Osteocyte (in vitro differentiated cells): ENCODE data around the gene GSG1L2. TPM values are rescaled to one million over a fixed set of nuclear protein-coding genes. Genes with fewer than 3 reads are reported as not detected.
A peak's percentile ranks its signal among the peaks of the same experiment; 100 is the strongest.

Experiments
- DNase-seq: peaks from one replicate; pipeline ENCODE4 v3.0.0; 2021; ENCODE audit warnings: mixed read lengths; ENCODE audit not compliant: unreplicated experiment; ENCODE audit errors: extremely low spot score
- H3K27ac Mint-ChIP-seq: one replicate; pipeline ENCODE4 v1.8.0; 2021; ENCODE audit warnings: mild to moderate bottlenecking, mixed read lengths; ENCODE audit not compliant: unreplicated experiment
- H3K27me3 Mint-ChIP-seq: one replicate; pipeline ENCODE4 v1.8.0; 2021; ENCODE audit warnings: mixed read lengths; ENCODE audit not compliant: unreplicated experiment
- H3K36me3 Mint-ChIP-seq: one replicate; pipeline ENCODE4 v1.8.0; 2021; ENCODE audit warnings: mixed read lengths; ENCODE audit not compliant: unreplicated experiment
- H3K4me1 Mint-ChIP-seq: one replicate; pipeline ENCODE4 v1.8.0; 2021; ENCODE audit warnings: mixed read lengths; ENCODE audit not compliant: unreplicated experiment
- H3K4me3 Mint-ChIP-seq: one replicate; pipeline ENCODE4 v1.8.0; 2021; ENCODE audit warnings: mild to moderate bottlenecking, moderate library complexity, mixed read lengths; ENCODE audit not compliant: unreplicated experiment
- H3K9me3 Mint-ChIP-seq: one replicate; pipeline ENCODE4 v1.8.0; 2021; ENCODE audit warnings: mixed read lengths; ENCODE audit not compliant: unreplicated experiment
- CTCF ChIP-seq: fragments of 200-600 bp; sonication (generic); IDR thresholded peaks from 2 replicates; pipeline ENCODE4 v1.5.0; 2021; ENCODE audit warnings: antibody characterized with exemption, mild to moderate bottlenecking, moderate library complexity
- total RNA-seq: library from RNA; stranded (reverse); gene quantifications from 2 replicates; pipeline ENCODE4 v1.2.1, GENCODE V29; 2021

GSG1L2 gene
- total RNA-seq, 1 donor from 2014 or later = not detected

- no peak for DNase-seq
- H3K9me3 Mint-ChIP-seq = peaks cover 12% of the 10 kb centered on the region
- peaks cover 25% of the 10 kb centered on the region for H3K4me1 Mint-ChIP-seq
- H3K4me3 Mint-ChIP-seq = no peak overlapping the region
- peaks cover 2% of the 10 kb centered on the region for H3K27me3 Mint-ChIP-seq
- no peak overlapping the region for H3K27ac Mint-ChIP-seq
- peaks cover 4% of the 10 kb centered on the region for H3K36me3 Mint-ChIP-seq
- no peak for TF ChIP-seq CTCF
Measured at GRCh38 chr17:9805769-9806168, 16.1 kb downstream of the GSG1L2 start.

- peak; percentile 20 for TF ChIP-seq CTCF
- peaks cover 2% of the 10 kb centered on the region for H3K27me3 Mint-ChIP-seq
- H3K9me3 Mint-ChIP-seq = peaks cover 12% of the 10 kb centered on the region
- peaks cover 25% of the 10 kb centered on the region for H3K4me1 Mint-ChIP-seq
- peaks cover 4% of the 10 kb centered on the region for H3K36me3 Mint-ChIP-seq
- H3K4me3 Mint-ChIP-seq = no peak overlapping the region
- peak overlapping the region; percentile 82 for H3K27ac Mint-ChIP-seq
- no peak for DNase-seq
Measured at GRCh38 chr17:9802697-9803096, 19.2 kb downstream of the GSG1L2 start.

GRCh38 chr17:9802294-9802693 lies 19.6 kb downstream of the GSG1L2 start:
- Mint-ChIP-seq H3K27me3 (peaks cover 2% of the 10 kb centered on the region), H3K4me3 (no peak overlapping the region), H3K9me3 (peaks cover 12% of the 10 kb centered on the region), H3K4me1 (peaks cover 25% of the 10 kb centered on the region), H3K36me3 (peaks cover 4% of the 10 kb centered on the region), H3K27ac (peak overlapping the region; percentile 82)
- DNase-seq = peak; percentile 90
- TF ChIP-seq CTCF = peak; percentile 27

- DNase-seq = no peak
- peak overlapping the region; percentile 82 for H3K27ac Mint-ChIP-seq
- H3K4me1 Mint-ChIP-seq = peaks cover 25% of the 10 kb centered on the region
- peaks cover 12% of the 10 kb centered on the region for H3K9me3 Mint-ChIP-seq
- no peak overlapping the region for H3K4me3 Mint-ChIP-seq
- H3K27me3 Mint-ChIP-seq = peaks cover under 1% of the 10 kb centered on the region
- TF ChIP-seq CTCF = no peak
- H3K36me3 Mint-ChIP-seq = peaks cover 4% of the 10 kb centered on the region
Measured at GRCh38 chr17:9801505-9801904, 20.4 kb downstream of the GSG1L2 start.

- Mint-ChIP-seq H3K9me3 (no peaks in the 10 kb centered on the region), H3K27ac (no peak overlapping the region), H3K36me3 (no peaks in the 10 kb centered on the region), H3K4me1 (peaks cover 25% of the 10 kb centered on the region), H3K27me3 (no peaks in the 10 kb centered on the region), H3K4me3 (no peak overlapping the region)
- no peak for TF ChIP-seq CTCF
- no peak for DNase-seq
Measured at GRCh38 chr17:9798724-9799123, 23.2 kb downstream of the GSG1L2 start.
